ENCODE measurements around the gene ANKZF1. TPM values are rescaled to one million over a fixed set of nuclear protein-coding genes. Genes with fewer than 3 reads are reported as not detected.

ANKZF1 gene, protein sequence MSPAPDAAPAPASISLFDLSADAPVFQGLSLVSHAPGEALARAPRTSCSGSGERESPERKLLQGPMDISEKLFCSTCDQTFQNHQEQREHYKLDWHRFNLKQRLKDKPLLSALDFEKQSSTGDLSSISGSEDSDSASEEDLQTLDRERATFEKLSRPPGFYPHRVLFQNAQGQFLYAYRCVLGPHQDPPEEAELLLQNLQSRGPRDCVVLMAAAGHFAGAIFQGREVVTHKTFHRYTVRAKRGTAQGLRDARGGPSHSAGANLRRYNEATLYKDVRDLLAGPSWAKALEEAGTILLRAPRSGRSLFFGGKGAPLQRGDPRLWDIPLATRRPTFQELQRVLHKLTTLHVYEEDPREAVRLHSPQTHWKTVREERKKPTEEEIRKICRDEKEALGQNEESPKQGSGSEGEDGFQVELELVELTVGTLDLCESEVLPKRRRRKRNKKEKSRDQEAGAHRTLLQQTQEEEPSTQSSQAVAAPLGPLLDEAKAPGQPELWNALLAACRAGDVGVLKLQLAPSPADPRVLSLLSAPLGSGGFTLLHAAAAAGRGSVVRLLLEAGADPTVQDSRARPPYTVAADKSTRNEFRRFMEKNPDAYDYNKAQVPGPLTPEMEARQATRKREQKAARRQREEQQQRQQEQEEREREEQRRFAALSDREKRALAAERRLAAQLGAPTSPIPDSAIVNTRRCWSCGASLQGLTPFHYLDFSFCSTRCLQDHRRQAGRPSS
- 20.3 and 22.0 TPM in 2 replicates for polyA plus RNA-seq (2011; rRNA removed)
- polyA minus RNA-seq (2011; rRNA and poly(A)+ RNA removed) = 18.2 and 21.1 TPM in 2 replicates

DNA sequence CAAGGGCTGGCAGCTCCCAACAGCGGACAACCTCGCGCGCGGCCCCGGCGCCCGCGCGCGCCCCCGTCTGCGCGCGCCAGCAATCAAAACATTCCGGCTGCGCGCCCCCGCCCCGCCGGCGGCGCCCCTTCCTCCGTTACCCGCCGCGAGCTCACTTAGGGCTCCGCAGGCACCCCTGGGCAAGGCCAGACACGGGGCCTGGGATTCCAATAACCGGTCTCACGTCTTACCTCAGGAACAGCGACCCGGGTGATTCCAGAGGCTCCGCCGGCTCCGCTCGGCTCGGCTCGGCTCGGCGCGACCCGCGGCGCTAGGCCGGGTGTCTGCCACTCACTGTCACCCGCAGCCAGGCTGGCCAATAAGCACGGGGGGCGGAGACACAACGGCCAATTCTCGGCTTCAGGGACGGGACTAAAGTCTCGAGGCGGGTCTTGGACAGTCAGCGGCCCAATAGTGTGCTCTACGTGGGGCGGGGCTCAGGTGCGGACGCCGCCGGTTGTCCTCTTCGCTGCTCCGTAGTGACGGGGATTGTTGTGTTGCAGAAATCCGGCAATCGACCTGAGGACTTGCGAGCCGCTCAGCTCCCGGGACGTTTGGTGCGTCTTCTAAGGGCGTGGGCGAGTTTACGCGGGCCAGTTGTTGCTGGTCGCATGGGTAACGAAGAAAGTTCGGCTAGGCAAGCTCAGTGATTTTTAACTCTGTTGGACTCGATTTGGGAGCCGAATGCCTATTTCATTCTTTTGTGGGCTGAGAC lies at the start of gene ANKZF1, which contains the start of gene ATG9A:
Gene ANKZF1 (plus strand): TSS at position 502 of the 754 bp plus-strand sequence. CDS start 452 bp downstream, outside the sequence.
Gene ATG9A (minus strand): TSS at position 332 of the 754 bp plus-strand sequence. CDS start 1,612 bp downstream, outside the sequence.
- Histone ChIP-seq H3K27ac (ENCODE audit: low read depth, low read length) (peak within 1 kb of the TSS; percentile 82), H3K4me3 (ENCODE audit: low read depth, low read length) (peak within 1 kb of the TSS; percentile 71), H3K27me3 (ENCODE audit: control insufficient read depth, insufficient read depth, low read length) (no peaks in the 10 kb centered on the region), H3K9me3 (ENCODE audit: control insufficient read depth, insufficient read depth, low read length) (no peaks in the 10 kb centered on the region)
- TF ChIP-seq CTCF (IDR thresholded peaks at IDR 0.05; ENCODE audit: low read depth, low read length) = no peak
- DNase-seq (ENCODE audit: low read depth, low spot score) = peak; percentile 93
- CTCF ChIA-PET = interaction anchor here (1.0 to 2.4 kb wide), 4 partner anchors 49 to 300 kb away, joined by 3 to 15 read pairs (median 9); no protein-coding TSS in a partner anchor
- POLR2A ChIA-PET = interaction anchor here (0.8 to 2.0 kb wide), 10 partner anchors 11 to 66 kb away, joined by 3 to 12 read pairs (median 5); partner anchors contain the start of genes ABCB6, CNPPD1, DNAJB2 and GLB1L

DNA sequence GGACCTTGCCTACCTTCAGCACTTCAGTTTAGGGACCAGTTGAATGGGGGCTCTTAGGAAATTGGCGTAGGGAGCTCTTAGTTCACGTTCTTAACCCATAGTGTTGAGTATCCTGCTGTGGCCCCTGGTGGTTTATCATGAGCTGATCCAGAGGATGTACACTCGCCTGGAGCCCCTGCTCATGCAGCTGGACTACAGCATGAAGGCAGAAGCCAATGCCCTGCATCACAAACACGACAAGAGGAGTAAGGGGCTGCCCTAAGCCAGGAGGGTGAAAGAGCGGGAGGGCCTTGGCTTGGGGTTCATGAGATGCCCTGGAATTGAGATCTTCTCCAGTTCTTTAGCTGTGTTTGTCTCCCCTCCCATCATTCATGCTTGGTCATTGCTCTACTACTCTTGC lies 48.6 kb upstream of the ANKZF1 start:
- ChIA-PET POLR2A (interaction anchor here (1.1 kb wide), 1 partner anchor 16 kb away, joined by 5 read pairs; no protein-coding TSS in a partner anchor), CTCF (interaction anchor here (1.0 to 2.0 kb wide), 3 partner anchors 10 to 114 kb away, joined by 3 to 15 read pairs (median 6); partner anchors contain the start of gene SLC23A3)
- no peak for TF ChIP-seq CTCF (IDR thresholded peaks at IDR 0.05; ENCODE audit: low read depth, low read length)
- Histone ChIP-seq H3K27me3 (ENCODE audit: control insufficient read depth, insufficient read depth, low read length) (no peaks in the 10 kb centered on the region), H3K27ac (ENCODE audit: low read depth, low read length) (no peak overlapping the region), H3K9me3 (ENCODE audit: control insufficient read depth, insufficient read depth, low read length) (no peaks in the 10 kb centered on the region; the same call in 1 of the 2 replicates), H3K4me3 (ENCODE audit: low read depth, low read length) (no peak overlapping the region)
- DNase-seq (ENCODE audit: low read depth, low spot score) = no peak

GRCh38 chr2:219181531-219181930 lies 48.1 kb upstream of the ANKZF1 start:
- Histone ChIP-seq H3K9me3 (ENCODE audit: control insufficient read depth, insufficient read depth, low read length) (no peaks in the 10 kb centered on the region; the same call in 1 of the 2 replicates), H3K4me3 (ENCODE audit: low read depth, low read length) (no peak overlapping the region), H3K27ac (ENCODE audit: low read depth, low read length) (no peak overlapping the region), H3K27me3 (ENCODE audit: control insufficient read depth, insufficient read depth, low read length) (no peaks in the 10 kb centered on the region)
- POLR2A ChIA-PET = interaction anchor here (0.6 to 1.1 kb wide), 2 partner anchors 16 to 127 kb away, joined by 4 to 5 read pairs; no protein-coding TSS in a partner anchor
- no peak for DNase-seq (ENCODE audit: low read depth, low spot score)
- TF ChIP-seq CTCF (IDR thresholded peaks at IDR 0.05; ENCODE audit: low read depth, low read length) = no peak
- CTCF ChIA-PET = interaction anchor here (1.0 to 2.0 kb wide), 3 partner anchors 11 to 114 kb away, joined by 3 to 15 read pairs (median 6); partner anchors contain the start of gene SLC23A3

DNA sequence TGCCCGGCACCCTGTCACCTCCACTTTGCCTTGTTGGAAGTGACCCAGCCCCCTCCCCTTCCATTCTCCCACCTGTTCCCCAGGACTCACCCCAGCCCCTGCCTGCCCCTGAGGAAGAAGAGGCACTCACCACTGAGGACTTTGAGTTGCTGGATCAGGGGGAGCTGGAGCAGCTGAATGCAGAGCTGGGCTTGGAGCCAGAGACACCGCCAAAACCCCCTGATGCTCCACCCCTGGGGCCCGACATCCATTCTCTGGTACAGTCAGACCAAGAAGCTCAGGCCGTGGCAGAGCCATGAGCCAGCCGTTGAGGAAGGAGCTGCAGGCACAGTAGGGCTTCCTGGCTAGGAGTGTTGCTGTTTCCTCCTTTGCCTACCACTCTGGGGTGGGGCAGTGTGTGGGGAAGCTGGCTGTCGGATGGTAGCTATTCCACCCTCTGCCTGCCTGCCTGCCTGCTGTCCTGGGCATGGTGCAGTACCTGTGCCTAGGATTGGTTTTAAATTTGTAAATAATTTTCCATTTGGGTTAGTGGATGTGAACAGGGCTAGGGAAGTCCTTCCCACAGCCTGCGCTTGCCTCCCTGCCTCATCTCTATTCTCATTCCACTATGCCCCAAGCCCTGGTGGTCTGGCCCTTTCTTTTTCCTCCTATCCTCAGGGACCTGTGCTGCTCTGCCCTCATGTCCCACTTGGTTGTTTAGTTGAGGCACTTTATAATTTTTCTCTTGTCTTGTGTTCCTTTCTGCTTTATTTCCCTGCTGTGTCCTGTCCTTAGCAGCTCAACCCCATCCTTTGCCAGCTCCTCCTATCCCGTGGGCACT lies 47.1 kb upstream of the ANKZF1 start:
- Histone ChIP-seq H3K27me3 (ENCODE audit: control insufficient read depth, insufficient read depth, low read length) (no peaks in the 10 kb centered on the region), H3K27ac (ENCODE audit: low read depth, low read length) (no peak overlapping the region), H3K4me3 (ENCODE audit: low read depth, low read length) (no peak overlapping the region), H3K9me3 (ENCODE audit: control insufficient read depth, insufficient read depth, low read length) (no peaks in the 10 kb centered on the region)
- ChIA-PET CTCF (interaction anchor here (0.7 to 2.0 kb wide), 4 partner anchors 12 to 170 kb away, joined by 3 to 15 read pairs (median 5); partner anchors contain the start of gene SLC23A3), POLR2A (interaction anchor here (0.9 kb wide), 1 partner anchor 11 kb away, joined by 3 read pairs; no protein-coding TSS in a partner anchor)
- DNase-seq (ENCODE audit: low read depth, low spot score) = no peak
- no peak for TF ChIP-seq CTCF (IDR thresholded peaks at IDR 0.05; ENCODE audit: low read depth, low read length)
